DMS153 treated with DMSO at 0.1 percent for 48 hours (cell line): ENCODE results near the gene SP1.
"Not testable (repeated sequence)": the region's sequence is repeated elsewhere in the genome, so short reads cannot be mapped to it uniquely, and the experiment has no call there.

ENCODE experiments used
- DNase-seq: peaks from one replicate; lab custom pipeline; 2025; ENCODE audit not compliant: unreplicated experiment; lab: John Stamatoyannopoulos, UW

Gene SP1

DNA sequence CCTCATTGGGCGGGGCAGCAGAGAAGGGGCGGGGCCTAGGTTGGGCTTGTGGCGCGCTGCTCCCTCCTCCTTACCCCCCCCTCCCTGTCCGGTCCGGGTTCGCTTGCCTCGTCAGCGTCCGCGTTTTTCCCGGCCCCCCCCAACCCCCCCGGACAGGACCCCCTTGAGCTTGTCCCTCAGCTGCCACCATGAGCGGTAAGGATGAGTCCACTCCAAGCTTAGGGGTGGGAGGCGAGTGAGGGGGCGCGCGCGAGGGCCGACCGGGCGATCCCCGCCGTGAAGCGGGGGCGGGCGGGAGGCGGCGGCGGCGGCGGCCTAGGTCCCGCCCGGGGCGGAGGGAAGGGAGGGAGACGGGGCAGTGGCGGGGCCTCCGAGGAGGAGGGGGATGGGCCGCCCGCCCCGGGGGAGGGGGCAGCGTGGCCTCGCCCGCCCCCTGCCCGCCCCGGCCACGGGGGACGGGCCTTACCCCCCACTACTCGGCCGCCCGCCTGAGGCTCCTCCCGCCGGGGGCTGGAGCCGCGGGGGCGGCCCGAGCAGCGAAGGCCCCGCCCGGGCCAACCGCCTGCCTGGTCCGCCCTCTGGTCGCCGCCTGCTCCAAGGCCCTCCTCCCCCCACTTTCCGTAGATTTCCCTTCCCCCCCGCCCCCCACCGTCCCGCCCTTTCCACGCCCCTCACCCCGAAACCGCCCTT lies at the start of gene SP1:
Gene SP1 (plus strand): TSS at position 73 of the 690 bp plus-strand sequence. CDS start 116 bp downstream, at position 189.
- peak; percentile 65 for DNase-seq

DNA sequence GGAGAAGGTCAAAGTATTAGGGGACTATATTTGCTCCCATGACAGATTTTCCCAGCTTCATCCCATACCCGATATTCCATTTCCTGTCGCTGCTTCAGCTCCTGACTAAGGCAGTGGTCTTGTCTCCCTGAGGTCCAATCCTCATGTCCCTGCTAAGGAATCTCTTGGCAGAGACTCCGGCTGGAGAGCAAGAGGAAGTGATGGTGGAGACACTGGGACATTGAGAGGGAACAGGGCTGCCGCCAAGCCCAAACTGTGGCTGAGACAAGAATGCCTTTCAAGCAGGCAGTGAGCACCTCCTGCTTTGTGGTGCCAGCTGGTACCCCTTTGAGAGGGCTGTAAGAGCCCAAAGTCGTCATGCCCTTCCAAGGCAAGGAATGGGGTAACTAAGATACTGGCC lies 49.3 kb upstream of the SP1 start:
- no peak for DNase-seq

DNA sequence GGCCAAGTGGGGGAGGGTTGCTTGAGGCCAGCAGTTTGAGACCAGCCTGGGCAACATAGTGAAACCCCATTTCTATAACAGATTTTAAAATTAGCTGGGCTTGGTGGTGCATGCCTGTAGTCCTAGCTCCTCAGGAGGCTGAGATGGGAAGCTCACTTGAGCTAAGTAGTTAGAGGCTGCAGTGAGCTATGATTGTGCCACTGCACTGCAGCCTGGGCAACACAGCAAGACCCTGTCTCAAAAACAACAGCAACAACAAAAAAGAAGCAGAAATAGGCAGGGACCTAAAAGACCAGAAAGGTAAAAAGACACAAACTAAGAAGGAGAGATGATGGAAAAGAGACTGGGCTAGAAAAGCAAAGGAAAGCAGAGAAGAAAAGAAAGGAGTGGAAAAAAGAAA lies 47.6 kb upstream of the SP1 start:
- DNase-seq, result not testable (repeated sequence)

DNA sequence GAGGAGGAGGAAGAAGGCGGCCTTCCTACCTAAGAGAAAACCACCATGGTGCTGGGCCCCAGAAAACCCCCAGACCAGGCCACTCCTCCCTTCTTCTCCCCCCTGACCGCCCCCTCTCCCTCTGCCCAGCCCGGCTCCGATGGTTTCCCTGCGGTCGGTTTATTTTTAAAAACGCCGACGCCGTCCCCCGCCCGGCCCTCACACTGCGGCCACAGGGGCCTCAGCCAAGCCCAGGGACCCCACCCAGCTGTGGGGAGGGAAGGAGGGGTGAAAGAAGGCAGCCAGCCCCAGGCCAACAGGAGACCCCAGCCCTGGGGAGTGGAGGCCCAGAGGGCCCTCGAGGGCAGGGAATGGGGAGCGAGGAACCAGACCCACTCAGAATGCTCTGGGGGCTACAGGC lies 47.2 kb upstream of the SP1 start:
- DNase-seq, result no peak

DNA sequence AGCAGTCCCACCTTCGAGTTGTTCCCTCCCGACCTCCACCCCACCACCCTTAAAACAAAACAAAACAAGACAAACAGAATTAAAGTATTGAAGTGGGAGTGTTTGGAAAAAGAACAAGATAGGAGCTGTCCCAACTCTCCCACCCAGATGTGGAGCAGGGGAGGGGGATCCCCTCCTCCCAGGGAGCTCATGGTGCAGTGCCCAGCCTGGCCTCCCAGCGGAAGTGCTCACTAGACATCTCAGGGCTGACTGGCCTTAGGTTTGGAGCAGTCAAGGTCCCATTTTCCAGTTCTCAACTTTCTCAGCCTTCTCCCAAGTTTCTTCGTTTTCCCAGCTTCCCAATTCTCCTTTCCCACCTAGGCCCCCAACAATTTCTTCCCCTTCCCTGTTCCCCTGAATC lies 46.7 kb upstream of the SP1 start:
- DNase-seq, result no peak

DNA sequence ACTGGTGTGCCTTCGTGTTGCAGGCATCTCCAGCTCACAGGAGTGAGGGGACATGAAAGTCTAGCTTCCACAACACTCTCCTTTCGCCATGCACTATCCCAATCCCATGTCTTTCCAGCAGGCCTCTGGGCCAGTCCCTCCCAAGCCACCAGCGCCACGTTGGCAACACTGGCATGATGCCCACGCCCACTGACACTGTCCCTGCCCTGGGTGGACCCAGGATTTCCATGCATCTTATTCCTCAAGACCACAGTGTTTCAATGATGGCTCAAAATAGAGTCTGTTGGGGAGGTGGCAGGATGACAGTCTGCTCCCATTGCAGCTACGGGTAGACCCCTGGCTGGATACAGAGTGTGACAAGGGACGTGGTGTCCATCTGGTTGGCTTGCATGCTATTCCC lies 46.1 kb upstream of the SP1 start:
- no peak for DNase-seq

DNA sequence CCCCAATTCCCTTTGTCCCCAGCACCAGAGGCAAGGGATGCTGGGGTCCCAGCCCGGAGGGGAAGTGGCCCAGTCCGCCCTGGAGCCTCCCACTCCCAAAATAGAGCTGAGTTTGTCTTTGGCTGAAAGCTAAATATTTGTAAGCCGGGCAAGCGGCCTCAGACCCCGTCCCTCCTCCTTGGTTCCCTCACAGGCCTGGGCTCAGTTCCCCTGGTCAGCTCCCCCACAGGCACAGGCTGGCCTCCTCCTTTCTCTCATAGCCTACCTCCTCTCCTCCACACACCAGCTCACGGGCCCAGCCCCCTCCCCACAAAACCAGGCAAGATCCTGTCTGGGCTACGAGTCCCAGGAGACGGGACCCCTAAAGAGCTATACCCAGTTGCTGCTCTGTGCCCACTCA lies 45.2 kb upstream of the SP1 start:
- no peak for DNase-seq

DNA sequence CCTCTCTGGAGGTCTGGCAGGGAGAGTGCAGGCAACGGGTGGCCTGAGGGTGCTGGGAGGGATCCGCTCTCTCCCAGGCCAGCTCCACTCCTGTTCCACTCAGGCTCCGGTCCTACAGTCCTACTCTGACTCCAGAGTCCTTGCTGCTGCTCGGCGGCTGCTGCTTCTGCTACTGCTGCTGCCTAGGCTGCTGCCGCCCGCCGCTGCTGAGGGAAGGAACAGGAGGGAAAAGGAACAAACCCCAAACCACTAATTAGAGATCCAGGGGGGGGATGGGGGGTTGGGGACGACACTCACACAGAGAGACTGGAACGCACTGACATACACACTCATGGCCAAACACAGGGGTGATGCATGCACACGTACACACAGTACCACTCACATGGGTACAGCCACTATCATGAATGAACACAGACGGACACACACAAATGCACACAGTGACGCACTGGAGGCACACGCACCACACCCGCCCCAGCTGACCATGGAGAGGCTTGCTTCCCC lies 43.7 kb upstream of the SP1 start, which contains the start of gene SP7:
Gene SP7 (minus strand): TSS at position 174 of the 501 bp plus-strand sequence. CDS start 708 bp downstream, outside the sequence.
- no peak for DNase-seq

DNA sequence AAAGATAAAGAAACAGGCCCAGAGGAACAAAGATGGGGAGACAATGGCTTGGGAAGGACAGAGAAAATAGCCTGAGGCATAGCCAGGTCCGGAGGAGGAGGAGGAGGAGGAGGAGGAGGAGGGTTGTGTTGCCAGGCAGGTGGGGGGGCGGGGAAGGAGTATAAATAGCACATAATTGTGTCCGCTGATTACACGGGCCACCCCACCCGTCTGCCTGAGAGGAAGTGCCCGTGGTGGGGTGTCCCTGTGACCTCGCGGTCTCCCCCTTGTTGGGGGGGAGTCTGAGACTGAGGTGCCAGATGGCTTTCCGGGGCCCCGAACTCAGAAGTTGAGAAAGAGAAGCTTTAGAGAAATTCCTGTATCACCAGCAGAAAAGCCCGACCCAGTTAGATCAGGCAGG lies 42.0 kb upstream of the SP1 start:
- DNase-seq, result no peak

DNA sequence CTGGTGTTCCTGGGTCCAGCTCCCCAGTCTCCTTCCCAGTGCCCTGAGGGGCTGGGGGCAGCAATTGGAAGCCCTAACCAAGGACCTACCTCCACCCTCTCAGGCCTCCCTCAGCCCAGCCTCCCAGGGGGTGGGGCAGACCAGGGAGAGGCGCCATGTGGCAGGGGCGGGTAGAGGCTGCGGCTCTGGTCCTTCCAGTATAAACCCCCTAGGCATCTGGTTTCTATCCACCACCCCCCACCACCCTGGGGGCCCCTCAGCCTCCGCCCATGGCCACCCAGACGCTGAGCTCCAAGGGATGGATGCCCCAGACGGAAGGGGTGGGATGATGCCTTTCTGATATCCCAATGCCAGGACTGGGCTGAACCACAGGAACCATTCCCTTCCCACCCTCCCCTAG lies 41.1 kb upstream of the SP1 start:
- no peak for DNase-seq

DNA sequence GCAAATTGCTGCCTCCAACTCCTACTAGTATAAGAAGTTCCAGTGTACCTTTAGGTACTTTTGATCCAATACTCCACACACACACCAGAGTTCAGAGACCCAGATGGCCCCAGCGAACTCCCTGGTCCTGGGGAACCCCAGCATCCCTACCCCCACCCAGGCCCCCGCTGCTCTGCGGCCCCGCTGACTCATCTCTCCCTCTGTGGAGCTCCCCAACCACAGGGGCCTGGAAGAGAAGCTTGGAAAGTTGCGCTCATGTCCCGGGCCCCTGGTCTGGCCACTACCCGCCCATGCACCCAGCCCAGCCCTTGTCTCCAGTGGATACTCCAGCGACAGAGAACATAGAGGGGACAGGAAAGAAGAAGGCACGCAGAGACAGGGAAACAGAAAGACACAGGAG lies 39.6 kb upstream of the SP1 start:
- no peak for DNase-seq

DNA sequence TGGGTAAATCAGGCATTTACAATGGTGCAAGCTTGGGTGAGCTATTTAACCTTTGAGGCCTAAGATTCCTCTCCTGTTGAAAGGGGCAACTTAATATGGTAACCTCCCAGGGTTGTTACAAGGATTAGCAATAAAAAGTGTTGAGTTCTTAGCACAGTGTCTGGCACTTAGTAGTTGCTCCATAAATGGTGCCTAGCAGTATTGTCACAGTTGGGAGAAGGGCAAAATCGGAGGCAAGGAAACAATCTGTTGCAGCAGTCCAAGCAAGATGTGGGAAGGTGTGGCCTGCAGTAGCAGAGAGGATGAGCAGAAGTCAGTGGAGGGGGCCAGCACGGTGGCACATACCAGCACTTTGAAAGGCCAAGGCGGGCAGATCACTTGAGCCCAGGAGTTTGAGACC lies 36.5 kb upstream of the SP1 start:
- no peak for DNase-seq

DNA sequence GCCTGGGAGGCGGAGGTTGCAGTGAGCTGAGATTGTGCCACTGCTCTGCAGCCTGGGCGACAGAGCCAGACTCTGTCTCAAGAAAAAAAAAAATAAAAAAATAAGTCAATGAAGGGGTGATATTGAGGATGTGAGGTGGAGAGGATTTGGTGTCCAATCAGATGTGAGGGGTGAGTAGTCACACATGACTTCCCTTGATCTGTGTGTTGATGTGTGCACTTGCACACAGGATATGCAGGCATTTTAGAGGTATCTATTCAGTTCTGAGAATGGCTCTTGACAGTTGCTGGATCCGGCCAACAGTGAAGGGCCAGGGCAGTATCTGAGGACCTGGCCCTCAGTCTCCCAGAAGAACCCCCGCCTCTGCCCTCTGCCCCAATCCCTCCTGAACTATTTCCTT lies 36.0 kb upstream of the SP1 start:
- no peak for DNase-seq

DNA sequence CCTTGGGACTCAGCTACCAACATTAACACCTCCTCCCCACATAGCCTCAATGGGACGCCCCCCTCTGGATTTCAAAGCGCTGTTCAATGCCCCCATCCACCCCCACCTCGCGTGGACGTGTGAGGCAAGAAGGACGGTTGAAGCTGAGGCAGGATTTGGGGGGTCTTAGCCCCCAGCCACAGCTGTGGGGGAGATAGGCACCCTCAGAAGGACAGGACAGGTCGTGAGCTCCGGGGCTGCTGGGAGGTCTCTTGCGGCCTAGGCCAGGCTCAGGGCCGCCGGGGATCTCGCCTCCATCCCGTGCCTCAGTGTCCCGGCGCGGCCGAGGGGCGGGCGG lies 35.5 kb upstream of the SP1 start:
- DNase-seq, result no peak

DNA sequence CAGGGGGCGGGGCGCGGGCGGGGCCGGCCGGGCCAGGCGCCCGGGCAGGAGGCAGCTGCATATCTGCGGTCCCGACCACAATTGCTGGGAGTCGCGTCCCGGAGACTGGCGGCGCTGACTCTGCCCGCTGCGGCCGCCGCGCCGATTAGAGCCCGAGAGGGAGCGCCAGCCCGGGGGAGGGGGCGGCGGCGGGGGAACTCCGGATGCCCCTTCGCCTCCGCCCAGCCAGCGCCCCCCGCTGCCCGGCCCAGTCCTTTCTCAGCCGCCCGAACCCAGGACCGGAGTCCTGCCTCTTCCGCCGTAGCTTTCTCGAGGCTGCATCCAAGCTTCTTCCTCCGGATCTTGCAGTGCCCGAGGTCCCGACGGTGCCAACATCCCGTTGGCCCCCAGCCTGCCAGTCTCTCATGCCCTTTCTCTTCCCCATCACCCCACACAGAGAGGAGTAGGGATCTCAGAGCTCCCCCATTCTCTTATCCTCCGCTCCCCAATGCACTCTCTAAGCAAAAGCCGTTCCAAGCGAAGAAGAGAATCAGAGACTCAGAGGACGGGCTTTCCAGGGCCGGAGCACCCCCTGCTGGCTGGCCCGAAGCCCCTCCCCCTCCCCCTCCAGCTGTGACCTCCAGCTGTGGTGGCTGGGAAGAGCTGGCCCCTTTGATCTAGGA lies 35.0 kb upstream of the SP1 start:
- peak; percentile 39 for DNase-seq

DNA sequence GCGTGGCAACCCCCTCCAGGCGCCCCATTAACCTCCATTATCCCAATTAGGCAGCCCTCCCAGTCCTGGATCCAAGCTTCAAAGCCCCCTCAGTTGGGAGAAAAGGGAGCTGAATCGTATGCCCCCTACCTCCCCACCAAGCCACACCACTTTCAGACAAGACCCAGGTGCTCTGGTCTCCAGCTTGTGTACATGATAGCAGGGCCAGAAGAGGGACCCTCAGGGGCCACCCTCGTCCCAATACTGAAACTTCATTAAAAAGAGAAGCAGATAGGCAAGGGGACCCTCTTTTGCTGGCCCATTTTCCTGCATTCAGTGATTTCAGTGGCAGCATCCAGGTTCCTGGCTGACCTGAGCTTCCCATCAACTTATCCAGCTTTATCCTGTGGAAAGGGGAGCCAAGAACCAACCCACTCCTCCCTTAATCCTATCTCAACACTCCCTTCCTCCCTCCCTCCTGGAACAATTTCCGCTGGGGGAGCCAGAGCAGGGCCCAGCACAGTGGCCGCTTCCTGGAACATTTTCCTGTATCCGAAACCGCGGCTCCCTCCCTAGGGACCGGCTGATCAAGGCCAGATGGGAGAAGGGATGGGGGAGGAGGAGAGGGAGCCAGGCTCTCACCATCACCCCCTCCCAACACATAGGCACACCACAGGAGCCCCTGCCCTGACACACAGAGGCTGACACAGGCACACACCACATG lies 34.3 kb upstream of the SP1 start:
- no peak for DNase-seq

DNA sequence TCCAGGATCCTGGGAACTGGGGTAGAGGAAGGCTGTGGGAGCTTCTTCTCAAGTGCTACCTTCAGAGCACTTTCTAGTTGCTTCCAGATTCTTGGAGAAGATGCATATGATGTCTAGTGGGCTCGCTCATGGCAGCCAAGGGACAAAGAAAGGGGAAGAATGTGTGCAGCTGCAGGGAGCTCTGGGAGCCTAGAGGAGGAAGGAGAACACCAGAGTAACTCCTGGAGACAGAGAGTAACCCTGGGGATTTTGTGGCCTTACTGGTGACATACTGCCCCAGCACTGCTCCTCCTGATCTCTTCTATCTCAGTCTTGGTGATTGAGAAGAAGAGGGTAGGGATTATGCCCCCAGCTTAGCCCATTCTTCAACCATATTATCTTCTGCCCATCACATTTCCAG lies 33.5 kb upstream of the SP1 start:
- DNase-seq, result no peak

DNA sequence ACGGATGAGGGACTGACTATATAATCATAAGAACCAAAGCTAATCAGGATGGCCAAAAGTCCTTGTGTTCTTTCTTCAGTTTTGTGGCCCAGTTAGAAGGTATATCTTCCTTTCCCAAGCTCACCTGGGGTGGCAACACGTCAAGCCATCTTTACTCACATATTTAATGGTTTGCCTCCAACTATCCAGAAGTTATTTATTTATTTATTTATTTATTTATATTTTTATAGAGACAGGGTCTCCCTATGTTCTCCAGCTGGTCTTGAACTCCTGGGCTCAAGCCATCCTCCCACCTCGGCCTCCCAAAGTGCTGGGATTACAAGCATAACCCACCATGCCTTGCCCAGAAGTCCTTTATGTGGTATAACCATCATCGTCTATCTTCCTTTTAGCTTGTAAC lies 32.1 kb upstream of the SP1 start:
- no peak for DNase-seq

DNA sequence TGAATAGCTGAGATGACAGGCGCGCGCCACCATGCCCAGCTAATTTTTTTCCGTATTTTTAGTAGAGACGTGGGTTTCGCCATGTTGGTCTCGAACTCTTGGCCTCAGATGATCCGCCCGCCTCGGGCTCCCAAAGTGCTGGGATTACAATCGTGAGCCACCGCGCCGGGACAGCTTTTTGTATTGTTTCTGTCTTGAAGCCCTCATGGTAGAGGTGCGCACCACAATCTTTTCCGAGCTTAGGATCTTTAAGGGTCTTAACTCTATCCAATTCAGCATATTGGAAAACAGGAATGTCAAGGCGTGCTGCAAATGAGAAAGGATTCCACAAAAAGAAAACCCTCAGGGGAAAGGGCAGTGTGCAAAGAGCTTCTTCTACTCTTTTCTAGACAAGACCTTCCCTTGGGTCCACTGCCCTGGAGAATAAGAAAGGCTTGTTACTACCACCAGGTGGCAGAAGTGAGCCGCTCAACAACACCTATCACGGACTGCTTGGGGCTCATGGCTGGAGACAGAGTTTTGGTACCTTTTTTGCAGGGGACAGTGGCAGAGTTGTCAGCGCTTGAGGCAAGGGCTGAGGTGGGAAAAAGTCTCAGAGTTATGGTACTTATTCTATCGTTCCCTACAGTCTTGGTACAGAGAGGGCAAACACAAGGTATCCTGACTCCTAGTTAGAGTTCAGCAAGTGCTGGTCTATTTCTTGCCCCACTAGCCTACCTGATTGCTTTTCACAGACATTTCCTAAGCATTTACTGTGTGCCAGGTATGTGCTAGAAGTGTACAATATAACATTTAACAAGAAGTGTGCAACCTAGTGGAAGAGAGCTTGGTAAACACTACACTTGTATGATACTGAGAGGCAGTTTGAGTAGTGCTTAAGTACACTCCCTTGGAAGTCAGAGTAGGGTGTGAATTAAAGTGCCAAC lies 27.4 kb upstream of the SP1 start:
- peak; percentile 59 for DNase-seq

DNA sequence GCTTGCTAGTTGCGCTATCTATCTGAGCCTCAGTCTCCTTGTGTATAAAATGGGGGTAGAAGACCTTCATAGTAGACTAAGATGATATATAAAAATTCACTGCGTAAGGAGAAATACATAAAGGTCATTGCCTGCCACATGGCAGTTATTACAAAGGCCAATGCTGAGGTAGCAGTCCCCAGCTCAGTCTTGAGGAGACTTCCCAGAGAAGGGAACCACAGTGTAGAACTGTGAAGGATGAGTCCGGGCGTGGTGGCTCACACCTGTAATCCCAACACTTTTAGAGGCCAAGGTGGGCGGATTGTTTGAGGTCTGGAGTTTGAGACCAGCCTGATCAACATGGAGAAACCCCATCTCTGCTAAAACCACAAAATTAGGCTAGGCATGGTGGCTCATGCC lies 26.7 kb upstream of the SP1 start:
- DNase-seq, result no peak

DNA sequence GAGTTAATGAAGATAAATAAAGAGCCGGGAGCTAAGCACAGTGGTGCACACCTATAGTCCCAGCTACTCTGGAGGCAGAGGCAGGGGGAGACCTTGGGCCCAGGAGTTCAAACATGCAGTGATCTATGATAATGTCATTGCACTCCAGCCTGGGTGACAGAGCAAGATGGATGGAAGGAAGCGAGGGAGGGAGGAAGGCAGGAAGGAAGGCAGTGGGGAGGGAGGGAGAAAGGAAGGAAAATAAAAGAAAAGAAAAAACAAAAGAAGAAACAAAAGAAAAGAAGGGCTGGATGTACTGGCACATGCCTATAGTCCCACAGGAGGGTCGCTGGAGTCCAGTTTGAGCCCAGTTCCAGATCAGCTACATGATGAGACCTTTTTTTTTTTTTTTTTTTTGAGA lies 24.9 kb upstream of the SP1 start:
- no peak for DNase-seq
